HCT116 (cell line): Measurements from ENCODE around the gene ADK. TPM values are rescaled to one million over a fixed set of nuclear protein-coding genes. Genes with fewer than 3 reads are reported as not detected.

ENCODE experiments used
- ATAC-seq: fragments of 200-7000 bp; cut with Tn5 transposase; 2 replicates; pipeline ENCODE4 v1.9.1; 2020; ENCODE audit warnings: mild to moderate bottlenecking, moderate library complexity
- BruUV-seq: library from RNA; stranded (reverse); fragments of 400-500 nt; replicated peaks from 2 replicates; lab custom pipeline; 2021; lab: Mats Ljungman, UMichigan
- CTCF ChIA-PET: fragments of 300-600 bp; sonication (Branson Sonifier 250); formaldehyde crosslinking; loops from one replicate; lab custom pipeline; 2021; ENCODE audit warnings: antibody characterized with exemption; lab: Charles Lee
- POLR2A ChIA-PET: fragments of 300-600, 350-600 bp; sonication (Branson Sonifier 250); formaldehyde crosslinking; loops from one replicate; lab custom pipeline; 2021; ENCODE audit warnings: antibody characterized with exemption; lab: Charles Lee
- RAD21 ChIA-PET, 2 experiments: fragments of 300-600 bp; sonication (Branson Sonifier 250); formaldehyde crosslinking; loops; one replicate each; lab custom pipeline; 2023; ENCODE audit warnings: low total read pairs in 2 of 2; ENCODE audit not compliant: uncharacterized antibody in 2 of 2, unreplicated experiment in 2 of 2, low non-redundant PET in 1 of 2; lab: Charles Lee
- DNase-seq: peaks from one replicate; pipeline ENCODE4 v3.0.0-alpha.2; 2010; ENCODE audit warnings: low read depth, low spot score
- H2AFZ ChIP-seq: fragments of 200-600 bp; shearing (Covaris generic), sonication (generic); 2 replicates; pipeline ENCODE4 v1.6.1; 2017; ENCODE audit warnings: low read depth, mixed run types, mixed read lengths, antibody characterized with exemption, low read length; ENCODE audit not compliant: poor library complexity, severe bottlenecking
- H3K27ac ChIP-seq: 2 replicates; pipeline ENCODE4 v1.5.1; 2012; ENCODE audit warnings: low read depth, low read length
- H3K27me3 ChIP-seq: fragments of 200-600 bp; sonication (generic); 2 replicates; pipeline ENCODE4 v1.6.1; 2016; ENCODE audit warnings: mixed run types, low read length, mixed read lengths; ENCODE audit not compliant: insufficient read depth
- H3K36me3 ChIP-seq, 2 experiments: fragments of 200-500 bp in 1 of 2; fragments of 200-600 bp in 1 of 2; sonication (Bioruptor generic) in 1 of 2; sonication (generic) in 1 of 2; 2 replicates each; pipeline versions ENCODE4 v1.5.1 to v1.6.1; 2014 to 2016; ENCODE audit warnings: low read length in 2 of 2, inconsistent platforms in 1 of 2, mixed read lengths in 1 of 2, mixed run types in 1 of 2; ENCODE audit not compliant: insufficient read depth in 2 of 2, control insufficient read depth in 1 of 2
- H3K4me1 ChIP-seq, 2 experiments: fragments of 200-600 bp in 1 of 2; sonication (generic) in 1 of 2; 2 replicates each; pipeline versions ENCODE4 v1.5.1 to v1.6.1; 2012 to 2017; ENCODE audit warnings: low read length in 2 of 2, inconsistent platforms in 1 of 2, mild to moderate bottlenecking in 1 of 2, mixed read lengths in 1 of 2, mixed run types in 1 of 2, moderate library complexity in 1 of 2; ENCODE audit not compliant: insufficient read depth in 2 of 2, control insufficient read depth in 1 of 2
- H3K4me2 ChIP-seq: fragments of 200-600 bp; sonication (generic); 2 replicates; pipeline ENCODE4 v1.6.1; 2017; ENCODE audit warnings: mixed run types, low read length, mixed read lengths
- H3K4me3 ChIP-seq, 2 experiments: fragments of 200-600 bp in 1 of 2; sonication (generic) in 1 of 2; replicated peaks in 1 of 2; 2 replicates each; pipeline ENCODE4 v1.5.1; 2011 to 2016; ENCODE audit warnings: low read length in 2 of 2, control low read depth in 1 of 2, low read depth in 1 of 2, mild to moderate bottlenecking in 1 of 2, mixed read lengths in 1 of 2, mixed run types in 1 of 2
- H3K79me2 ChIP-seq: fragments of 200-600 bp; sonication (generic); 2 replicates; pipeline ENCODE4 v1.6.1; 2017; ENCODE audit warnings: mild to moderate bottlenecking, mixed run types, low read length, moderate library complexity, mixed read lengths; ENCODE audit not compliant: insufficient read depth
- H3K9ac ChIP-seq: fragments of 200-600 bp; sonication (generic); 2 replicates; pipeline ENCODE4 v1.6.1; 2016; ENCODE audit warnings: low read length, mixed read lengths
- H3K9me2 ChIP-seq: fragments of 200-600 bp; sonication (generic), shearing (Covaris generic); 2 replicates; pipeline ENCODE4 v1.6.1; 2017; ENCODE audit warnings: mixed run types, mild to moderate bottlenecking, moderate library complexity; ENCODE audit not compliant: insufficient read depth
- H3K9me3 ChIP-seq, 2 experiments: fragments of 200-500 bp in 1 of 2; fragments of 200-600 bp in 1 of 2; sonication (Bioruptor generic) in 1 of 2; sonication (generic) in 1 of 2; 2 replicates each; pipeline ENCODE4 v1.6.1; 2014 to 2017; ENCODE audit warnings: low read length in 2 of 2, mixed read lengths in 2 of 2, inconsistent platforms in 1 of 2, low read depth in 1 of 2, mild to moderate bottlenecking in 1 of 2, mixed run types in 1 of 2, moderate library complexity in 1 of 2; ENCODE audit not compliant: control insufficient read depth in 1 of 2, insufficient read depth in 1 of 2
- H4K20me1 ChIP-seq: fragments of 200-600 bp; sonication (generic), shearing (Covaris generic); 2 replicates; pipeline ENCODE4 v1.6.1; 2017; ENCODE audit warnings: mixed run types, mild to moderate bottlenecking, moderate library complexity; ENCODE audit not compliant: insufficient read depth
- CBX3 ChIP-seq: IDR thresholded peaks from 2 replicates; pipeline ENCODE4 v1.6.1; 2012; ENCODE audit warnings: low read depth
- CEBPB ChIP-seq: IDR thresholded peaks from 2 replicates; pipeline ENCODE4 v1.6.1; 2012; ENCODE audit warnings: low read depth
- CTCF ChIP-seq, 3 experiments: fragments of 200-600 bp in 1 of 3; sonication (generic) in 1 of 3; IDR thresholded peaks in 2 of 3; conservative IDR thresholded peaks in 1 of 3; 2 replicates each; pipeline ENCODE4 v1.5.1; 2012 to 2017; ENCODE audit warnings: low read depth in 2 of 3, low read length in 2 of 3, antibody characterized with exemption in 1 of 3, borderline replicate concordance in 1 of 3, control low read depth in 1 of 3, mild to moderate bottlenecking in 1 of 3, mixed read lengths in 1 of 3, mixed run types in 1 of 3, moderate library complexity in 1 of 3; ENCODE audit not compliant: insufficient read depth in 1 of 3
- EGR1 ChIP-seq: IDR thresholded peaks from 2 replicates; pipeline ENCODE4 v1.6.1; 2012; ENCODE audit warnings: low read depth
- ELF1 ChIP-seq: IDR thresholded peaks from 2 replicates; pipeline ENCODE4 v1.6.1; 2012; ENCODE audit warnings: low read depth, borderline replicate concordance
- EZH2 ChIP-seq: fragments of 200-600 bp; sonication (generic); IDR thresholded peaks from 2 replicates; pipeline ENCODE4 v1.6.1; 2017; ENCODE audit warnings: antibody characterized with exemption, mixed run types
- FOSL1 ChIP-seq: IDR thresholded peaks from 2 replicates; pipeline ENCODE4 v1.6.1; 2012; ENCODE audit warnings: low read depth
- JUND ChIP-seq: IDR thresholded peaks from 2 replicates; pipeline ENCODE4 v1.6.1; 2012
- MAX ChIP-seq: IDR thresholded peaks from 2 replicates; pipeline ENCODE4 v1.6.1; 2012
- POLR2AphosphoS5 ChIP-seq: IDR thresholded peaks from 2 replicates; pipeline ENCODE4 v1.6.1; 2011; ENCODE audit warnings: mild to moderate bottlenecking, low read depth, low read length, moderate library complexity
- RAD21 ChIP-seq: IDR thresholded peaks from 2 replicates; pipeline ENCODE4 v1.6.1; 2012; ENCODE audit warnings: low read depth, mild to moderate bottlenecking
- SIN3A ChIP-seq: IDR thresholded peaks from 2 replicates; pipeline ENCODE4 v1.6.1; 2012; ENCODE audit warnings: low read depth
- TCF7L2 ChIP-seq: IDR thresholded peaks from 2 replicates; pipeline ENCODE4 v1.7.0; 2011; ENCODE audit warnings: borderline replicate concordance, inconsistent platforms; ENCODE audit not compliant: insufficient read depth, insufficient read length; ENCODE audit errors: extremely low read depth
- YY1 ChIP-seq: IDR thresholded peaks from 2 replicates; pipeline ENCODE4 v1.6.1; 2011; ENCODE audit warnings: low read length, low read depth, moderate library complexity, mild to moderate bottlenecking; ENCODE audit not compliant: insufficient replicate concordance; ENCODE audit errors: extremely low read depth
- ZBTB33 ChIP-seq: IDR thresholded peaks from 2 replicates; pipeline ENCODE4 v1.6.1; 2011; ENCODE audit warnings: mild to moderate bottlenecking, low read length, moderate library complexity; ENCODE audit not compliant: insufficient replicate concordance; ENCODE audit errors: extremely low read depth
- ZFX ChIP-seq: fragments of 450-650 bp; IDR thresholded peaks from 2 replicates; pipeline ENCODE4 v1.6.1; 2017
- ZNF274 ChIP-seq: fragments of 200-500 bp; sonication (Bioruptor generic); IDR thresholded peaks from 2 replicates; pipeline ENCODE4 v1.6.1; 2014; ENCODE audit warnings: mild to moderate bottlenecking, low read depth, low read length, inconsistent platforms
- intact Hi-C: fragments of 100-400 bp; cut with micrococcal nuclease; formaldehyde crosslinking; loops from 2 replicates; pipeline ENCODE4 v1.10.0; 2022
- total RNA-seq: library from RNA; stranded (reverse); gene quantifications from one replicate; pipeline ENCODE4 v1.2.1, GENCODE V29; 2021; ENCODE audit not compliant: unreplicated experiment
- TF ChIP-seq, protein P1 (sequence below): IDR thresholded peaks from 2 replicates; pipeline ENCODE4 v1.6.1; 2012
- TF ChIP-seq, protein P2 (sequence below): IDR thresholded peaks from 2 replicates; pipeline ENCODE4 v1.6.1; 2012; ENCODE audit warnings: low read depth

Gene ADK
- total RNA-seq, 1 experiment from 2014 or later: 55.0 TPM

GRCh38 chr10:74431816-74432215, 280.8 kb downstream of the ADK start:
- Histone ChIP-seq H3K4me1 (no peaks in the 10 kb centered on the region), H3K9ac (no peak overlapping the region), H4K20me1 (no peaks in the 10 kb centered on the region), H3K27me3 (no peaks in the 10 kb centered on the region), H3K79me2 (no peaks in the 10 kb centered on the region), H2AFZ (no peak overlapping the region), H3K9me2 (no peaks in the 10 kb centered on the region), H3K36me3 (no peaks in the 10 kb centered on the region), H3K27ac (no peak overlapping the region), H3K4me2 (no peak overlapping the region), H3K4me3 (no peak overlapping the region), H3K9me3 (no peaks in the 10 kb centered on the region)
- TF ChIP-seq TCF7L2: no peak
- TF ChIP-seq ZFX: no peak
- TF ChIP-seq POLR2AphosphoS5: no peak
- TF ChIP-seq, protein P1, sequence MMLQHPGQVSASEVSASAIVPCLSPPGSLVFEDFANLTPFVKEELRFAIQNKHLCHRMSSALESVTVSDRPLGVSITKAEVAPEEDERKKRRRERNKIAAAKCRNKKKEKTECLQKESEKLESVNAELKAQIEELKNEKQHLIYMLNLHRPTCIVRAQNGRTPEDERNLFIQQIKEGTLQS: no peak
- no peak for TF ChIP-seq MAX
- no peak for TF ChIP-seq JUND
- no peak for TF ChIP-seq ELF1
- TF ChIP-seq CTCF (IDR thresholded peaks at IDR 0.05 in 2 of 3, conservative IDR thresholded peaks at IDR 0.05 in 1 of 3; ENCODE audit: borderline replicate concordance in 1 of 3, insufficient read depth in 1 of 3, low read depth in 2 of 3, low read length in 2 of 3): no peak
- TF ChIP-seq, protein P2, sequence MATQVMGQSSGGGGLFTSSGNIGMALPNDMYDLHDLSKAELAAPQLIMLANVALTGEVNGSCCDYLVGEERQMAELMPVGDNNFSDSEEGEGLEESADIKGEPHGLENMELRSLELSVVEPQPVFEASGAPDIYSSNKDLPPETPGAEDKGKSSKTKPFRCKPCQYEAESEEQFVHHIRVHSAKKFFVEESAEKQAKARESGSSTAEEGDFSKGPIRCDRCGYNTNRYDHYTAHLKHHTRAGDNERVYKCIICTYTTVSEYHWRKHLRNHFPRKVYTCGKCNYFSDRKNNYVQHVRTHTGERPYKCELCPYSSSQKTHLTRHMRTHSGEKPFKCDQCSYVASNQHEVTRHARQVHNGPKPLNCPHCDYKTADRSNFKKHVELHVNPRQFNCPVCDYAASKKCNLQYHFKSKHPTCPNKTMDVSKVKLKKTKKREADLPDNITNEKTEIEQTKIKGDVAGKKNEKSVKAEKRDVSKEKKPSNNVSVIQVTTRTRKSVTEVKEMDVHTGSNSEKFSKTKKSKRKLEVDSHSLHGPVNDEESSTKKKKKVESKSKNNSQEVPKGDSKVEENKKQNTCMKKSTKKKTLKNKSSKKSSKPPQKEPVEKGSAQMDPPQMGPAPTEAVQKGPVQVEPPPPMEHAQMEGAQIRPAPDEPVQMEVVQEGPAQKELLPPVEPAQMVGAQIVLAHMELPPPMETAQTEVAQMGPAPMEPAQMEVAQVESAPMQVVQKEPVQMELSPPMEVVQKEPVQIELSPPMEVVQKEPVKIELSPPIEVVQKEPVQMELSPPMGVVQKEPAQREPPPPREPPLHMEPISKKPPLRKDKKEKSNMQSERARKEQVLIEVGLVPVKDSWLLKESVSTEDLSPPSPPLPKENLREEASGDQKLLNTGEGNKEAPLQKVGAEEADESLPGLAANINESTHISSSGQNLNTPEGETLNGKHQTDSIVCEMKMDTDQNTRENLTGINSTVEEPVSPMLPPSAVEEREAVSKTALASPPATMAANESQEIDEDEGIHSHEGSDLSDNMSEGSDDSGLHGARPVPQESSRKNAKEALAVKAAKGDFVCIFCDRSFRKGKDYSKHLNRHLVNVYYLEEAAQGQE: no peak
- no peak for TF ChIP-seq ZNF274
- no peak for TF ChIP-seq ZBTB33
- no peak for TF ChIP-seq EZH2
- TF ChIP-seq SIN3A: no peak
- no peak for TF ChIP-seq CBX3
- no peak for TF ChIP-seq RAD21
- TF ChIP-seq CEBPB: no peak
- no peak for TF ChIP-seq YY1
- TF ChIP-seq FOSL1: no peak
- no peak for TF ChIP-seq EGR1
- ChIA-PET POLR2A (no interaction called here), CTCF (no interaction called here), RAD21 (no interaction called here)
- intact Hi-C loops: no loop called here
- DNase-seq: no peak
- no peak for ATAC-seq
- BruUV-seq: no TSS peak
